IPS-11a (cell line): ENCODE data around the gene EEF1G.
"Not testable (repeated sequence)": the region's sequence is repeated elsewhere in the genome, so short reads cannot be mapped to it uniquely, and the experiment has no call there.

ENCODE experiments used
- H3K4me3 ChIP-seq: one replicate; pipeline ENCODE4 v1.5.1; 2013; ENCODE audit warnings: low read depth, low read length, control low read depth

The EEF1G gene

DNA sequence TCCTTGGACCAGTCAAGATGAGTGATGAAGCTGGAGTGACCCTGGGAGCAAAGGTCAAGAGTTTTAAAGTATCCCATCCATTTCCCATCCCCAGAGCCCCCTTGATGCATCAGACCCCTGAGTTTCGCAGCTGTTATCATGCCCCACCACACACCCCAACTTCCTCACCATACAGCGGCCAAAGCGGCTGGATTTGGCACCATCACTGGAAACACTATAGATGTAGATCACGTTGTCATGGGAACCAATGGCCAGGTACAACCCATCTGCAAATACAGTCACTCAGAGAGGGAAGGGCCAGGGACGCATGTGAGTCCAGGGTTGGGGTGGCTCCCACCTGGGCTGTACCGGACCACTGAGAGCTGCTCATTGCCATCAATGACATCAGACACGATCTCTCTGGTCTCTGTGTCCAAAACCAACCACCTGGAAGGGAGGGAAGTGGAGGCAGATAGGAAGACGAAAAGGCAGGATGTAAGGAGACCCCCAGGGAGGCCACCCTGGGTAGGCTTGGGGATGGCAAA lies 30.1 kb upstream of the EEF1G start:
- H3K4me3 ChIP-seq: no peak overlapping the region

DNA sequence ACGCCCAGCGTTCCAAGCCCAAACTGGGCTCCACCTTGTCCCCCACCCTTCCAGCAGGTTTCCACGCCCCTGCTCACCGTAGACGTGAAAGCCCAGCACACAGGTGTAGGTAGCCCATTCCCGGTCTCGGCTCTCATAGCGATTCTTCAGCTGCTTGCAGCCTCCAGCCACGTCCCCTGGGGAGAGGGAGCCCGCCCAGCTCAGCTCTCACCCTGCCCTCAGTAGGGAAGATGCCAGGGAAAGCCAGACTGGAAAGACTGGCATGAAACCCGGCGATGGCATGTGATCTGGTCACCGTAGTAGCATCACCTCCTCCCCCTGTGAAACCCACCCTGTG lies 29.3 kb upstream of the EEF1G start:
- no peak overlapping the region for H3K4me3 ChIP-seq

DNA sequence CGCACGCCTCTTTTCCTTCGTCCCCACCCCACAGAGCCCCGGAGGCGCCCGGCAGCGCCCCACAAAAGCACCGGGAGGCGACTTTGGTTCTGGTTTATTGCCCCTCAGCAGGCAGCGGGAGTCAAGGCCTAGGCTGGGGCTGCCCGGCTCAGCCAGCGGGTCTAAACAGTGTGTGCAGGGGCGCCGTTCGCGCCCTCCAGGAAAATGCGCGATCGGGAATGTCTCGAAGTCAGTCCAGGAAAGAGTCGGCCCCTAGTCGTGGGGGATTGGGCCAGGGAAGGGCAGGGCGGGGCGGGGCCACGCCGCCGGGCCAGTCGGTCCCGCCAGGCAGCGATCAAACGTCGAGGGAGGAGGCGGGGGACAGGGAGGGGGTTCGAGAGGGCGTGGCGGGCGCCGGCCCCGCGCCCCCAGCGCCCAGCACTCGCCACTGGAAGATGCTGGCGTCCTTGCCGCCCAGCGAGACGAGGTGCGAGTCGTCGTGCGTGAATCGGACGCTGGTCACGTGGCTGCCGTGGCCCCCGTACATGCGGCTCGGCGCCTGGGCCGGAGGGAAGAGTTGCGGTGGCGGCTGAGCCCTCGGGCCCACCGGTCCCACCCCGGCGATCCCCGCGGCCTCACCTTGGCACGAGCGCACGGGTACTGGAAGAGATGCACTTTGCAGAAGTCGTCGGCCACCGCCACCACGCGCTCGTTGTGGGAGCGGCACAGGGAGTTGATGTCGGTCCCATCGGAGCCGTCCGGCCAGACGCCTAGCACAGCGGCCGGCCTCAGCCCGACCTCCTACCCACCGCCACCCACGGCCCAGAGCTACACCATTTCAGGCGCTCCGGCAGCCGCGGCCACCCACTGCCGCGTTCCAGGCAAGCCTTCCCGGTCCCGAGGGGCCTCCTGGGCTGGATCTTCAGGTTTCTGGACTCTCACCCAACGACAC lies 28.7 kb upstream of the EEF1G start:
- H3K4me3 ChIP-seq: peak overlapping the region; percentile 42

DNA sequence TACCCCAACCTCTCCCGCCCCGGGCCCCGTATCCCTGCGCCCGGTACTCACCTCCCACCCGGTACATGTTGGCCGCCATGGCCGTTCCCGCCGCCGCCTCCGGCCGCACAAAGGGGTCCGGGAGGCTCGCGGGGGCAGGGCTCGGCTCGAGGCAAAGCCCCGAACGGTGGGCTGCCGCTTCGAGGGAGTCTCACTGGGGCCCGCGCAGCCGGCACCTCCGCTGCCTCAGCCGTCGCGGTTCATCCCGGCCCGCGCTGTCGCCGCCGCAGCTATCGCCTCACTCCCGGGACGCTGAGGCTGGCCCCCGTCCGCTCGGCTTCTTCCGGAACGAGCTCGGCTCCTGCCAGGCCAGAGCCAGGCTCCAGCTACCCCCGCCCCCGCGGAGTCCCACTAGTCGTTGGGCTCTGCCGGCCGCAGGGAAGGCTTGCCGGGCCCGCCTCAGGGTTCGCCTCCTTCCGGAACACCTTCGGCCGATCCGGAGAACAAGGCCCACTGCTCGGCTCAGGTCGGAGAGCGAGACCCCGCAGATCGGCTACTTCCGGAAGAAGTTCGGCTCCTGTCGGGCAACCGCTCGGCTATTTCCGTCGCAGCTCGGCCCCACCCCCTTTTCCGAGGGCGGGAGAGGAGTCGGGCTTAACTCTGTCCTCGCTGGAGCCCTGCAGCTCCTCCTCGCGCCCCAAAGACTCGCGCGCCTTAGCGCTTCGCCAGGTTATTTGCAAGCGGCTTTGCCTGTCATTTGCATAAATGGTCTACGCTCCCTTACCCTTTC lies 27.9 kb upstream of the EEF1G start, which contains the start of gene MTA2:
TSS of gene MTA2 (minus strand) at position 494 of the 769 bp plus-strand sequence. CDS start at position 79, 415 bp downstream.
- H3K4me3 ChIP-seq: peak within 1 kb of the TSS; percentile 58

DNA sequence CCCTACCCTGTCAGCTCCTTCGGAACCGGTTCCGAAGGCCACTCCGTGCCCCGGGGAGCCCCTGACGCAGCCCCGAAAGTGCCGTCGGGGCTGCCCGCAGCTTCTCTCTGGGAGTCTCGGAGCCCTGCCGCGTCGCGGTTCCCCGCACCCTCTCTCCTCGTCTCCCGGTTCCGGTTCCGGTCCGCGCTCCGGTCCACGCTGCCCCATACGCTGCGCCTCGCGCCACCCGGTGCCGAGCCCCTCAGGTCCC lies 27.4 kb upstream of the EEF1G start:
- H3K4me3 ChIP-seq: peak overlapping the region; percentile 58

DNA sequence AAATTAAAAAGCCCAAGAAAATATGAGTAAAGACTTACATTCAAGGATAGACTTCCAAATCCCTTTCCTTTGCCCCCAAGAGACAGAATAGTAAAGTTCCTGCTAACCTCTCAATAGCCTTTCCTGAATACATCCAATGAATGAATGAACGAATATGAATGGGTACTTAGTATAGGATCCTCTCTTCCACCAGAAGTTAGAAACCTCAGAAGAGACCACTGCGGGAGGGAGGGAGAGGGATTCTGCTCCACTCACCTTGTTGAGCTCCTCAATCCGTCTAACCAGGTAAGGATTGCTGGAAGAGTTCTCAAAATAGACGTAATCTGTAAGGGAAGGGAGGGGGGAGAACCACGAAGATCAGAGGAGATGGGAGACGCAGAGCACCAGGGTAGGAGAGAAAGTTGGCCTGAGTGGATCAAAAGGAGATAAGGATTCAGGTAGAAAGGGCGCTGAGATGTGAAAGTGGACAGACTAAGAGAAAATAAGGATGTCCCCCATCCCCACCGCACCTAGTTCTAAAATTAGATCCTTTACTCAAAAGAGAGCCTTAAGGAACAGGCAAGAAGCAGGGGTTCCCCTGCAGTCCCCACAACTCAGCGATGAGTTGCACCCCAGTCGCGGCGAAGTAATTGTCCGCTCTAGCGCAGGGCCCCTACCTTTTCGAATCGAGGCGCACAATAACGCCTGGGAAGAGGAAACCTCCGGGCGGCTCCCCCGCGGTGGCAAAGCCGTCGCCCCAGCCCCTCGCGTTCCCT lies 26.9 kb upstream of the EEF1G start:
- H3K4me3 ChIP-seq: peak overlapping the region; percentile 58

DNA sequence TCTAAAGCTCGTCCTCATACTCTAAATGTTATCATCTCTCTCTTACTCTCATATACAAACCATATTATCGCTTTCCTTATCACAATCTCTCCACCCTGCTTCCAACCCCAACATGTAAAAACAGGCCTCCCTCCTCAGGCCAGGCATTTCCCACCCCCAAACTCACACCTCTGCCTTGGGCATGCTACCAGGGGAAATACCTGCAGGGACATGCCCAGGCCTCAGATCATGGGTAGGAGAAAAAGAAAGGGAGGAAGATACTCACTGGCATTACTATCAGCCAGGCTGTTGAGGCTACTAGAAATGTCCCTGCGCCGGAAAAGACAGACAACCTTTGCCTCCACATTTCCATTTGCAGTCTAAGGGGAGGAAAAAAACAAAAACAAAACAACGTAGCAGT lies 26.2 kb upstream of the EEF1G start:
- H3K4me3 ChIP-seq: no peak overlapping the region

DNA sequence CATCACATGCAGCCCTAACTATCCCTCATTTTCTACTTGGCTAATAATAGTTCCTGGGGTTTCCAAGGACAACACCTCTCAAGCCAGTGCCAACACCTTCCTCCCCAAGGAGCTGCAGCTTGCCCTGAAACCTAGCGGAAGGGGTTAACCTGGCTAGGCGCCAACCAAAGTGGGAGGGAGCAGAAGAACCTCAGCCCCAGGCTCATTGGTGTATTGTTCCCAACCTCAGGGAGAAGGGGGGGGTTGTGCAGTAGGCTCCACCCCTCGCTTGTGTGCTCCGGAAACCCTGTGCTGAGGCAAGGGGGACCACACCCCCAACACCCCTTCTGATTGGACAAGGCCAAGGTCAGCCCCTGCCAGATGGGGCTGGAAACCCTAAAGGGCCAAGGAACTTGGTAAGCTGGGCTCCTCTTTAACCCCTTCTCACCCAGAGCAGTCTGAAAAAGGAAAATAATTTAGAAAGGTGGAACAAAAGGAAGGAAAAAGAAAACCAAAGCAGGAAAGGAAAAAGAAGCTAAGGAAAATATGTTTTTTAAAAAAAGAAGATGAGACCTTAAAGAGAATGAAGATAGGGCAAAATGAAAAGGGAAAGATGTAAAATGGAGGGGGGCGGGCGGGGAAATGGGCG lies 25.5 kb upstream of the EEF1G start:
- no peak overlapping the region for H3K4me3 ChIP-seq

DNA sequence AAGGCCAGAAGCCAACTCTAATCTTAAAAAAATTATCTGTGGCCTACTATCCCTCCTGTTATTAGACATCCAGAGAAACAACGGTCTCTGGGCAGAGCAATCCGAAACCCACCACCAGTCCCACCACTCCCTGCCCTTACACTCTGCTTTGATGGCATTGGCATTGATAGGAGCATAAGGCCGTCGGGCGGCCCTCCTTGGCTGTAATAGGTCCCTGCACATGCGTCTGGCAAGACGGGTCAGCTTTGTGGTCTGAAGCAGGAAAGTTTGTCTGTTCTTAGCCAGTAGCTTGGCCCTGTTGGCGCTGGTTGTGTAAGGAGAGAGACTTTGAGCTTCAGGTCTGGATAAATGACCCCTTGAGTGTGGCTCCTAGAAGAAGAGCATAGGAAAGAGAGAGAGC lies 21.4 kb upstream of the EEF1G start:
- no peak overlapping the region for H3K4me3 ChIP-seq

DNA sequence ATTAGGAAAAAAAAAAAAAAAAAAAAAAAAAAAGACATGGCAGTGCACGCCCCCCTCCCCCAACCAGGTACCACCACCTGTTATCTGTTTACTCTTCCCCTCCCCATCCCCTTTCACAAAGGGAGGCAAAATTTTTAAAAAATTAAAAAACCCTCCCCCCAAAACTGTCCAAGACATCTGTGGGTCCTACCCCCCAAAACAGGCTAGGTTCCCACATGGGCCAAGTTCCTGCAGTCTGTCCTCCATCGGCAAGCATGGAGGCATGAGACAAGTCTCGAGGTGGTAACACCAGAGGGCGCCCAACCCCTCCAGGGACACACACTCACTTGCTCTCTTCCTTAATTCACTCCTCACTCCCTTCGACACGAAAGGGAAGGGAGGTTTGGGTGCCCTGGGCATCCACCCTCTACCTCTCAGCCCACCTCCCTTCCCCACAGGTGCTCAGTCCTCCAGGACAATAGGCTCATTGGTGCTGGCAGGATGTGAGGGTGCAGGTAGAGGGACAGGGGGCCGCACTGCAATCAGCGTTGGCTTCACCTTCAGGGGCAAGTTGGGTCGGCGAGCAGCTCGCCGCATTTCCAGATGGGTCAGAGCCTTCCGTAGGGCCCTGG lies 19.8 kb upstream of the EEF1G start:
- H3K4me3 ChIP-seq: no peak overlapping the region

DNA sequence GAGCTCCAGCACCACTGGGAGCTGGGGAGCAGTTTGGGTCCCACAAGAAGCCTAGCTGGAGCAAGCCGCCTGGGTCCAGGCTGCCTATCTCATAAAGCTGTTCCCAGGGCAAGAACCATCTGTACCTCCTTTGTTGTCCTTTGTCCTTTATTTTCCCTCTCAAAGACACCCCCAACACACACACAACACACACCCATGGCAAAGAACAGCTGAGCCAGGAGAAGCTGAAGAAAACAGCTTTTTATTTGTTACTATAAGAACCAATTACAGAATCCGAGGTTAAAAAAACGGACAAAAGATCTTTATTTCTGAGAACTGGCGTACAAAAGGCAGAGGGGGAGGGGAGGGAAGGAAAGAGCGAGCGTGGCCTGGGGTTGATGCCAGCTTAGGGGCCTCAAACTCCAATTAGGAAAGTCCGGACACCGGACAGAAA lies 19.3 kb upstream of the EEF1G start:
- no peak overlapping the region for H3K4me3 ChIP-seq

DNA sequence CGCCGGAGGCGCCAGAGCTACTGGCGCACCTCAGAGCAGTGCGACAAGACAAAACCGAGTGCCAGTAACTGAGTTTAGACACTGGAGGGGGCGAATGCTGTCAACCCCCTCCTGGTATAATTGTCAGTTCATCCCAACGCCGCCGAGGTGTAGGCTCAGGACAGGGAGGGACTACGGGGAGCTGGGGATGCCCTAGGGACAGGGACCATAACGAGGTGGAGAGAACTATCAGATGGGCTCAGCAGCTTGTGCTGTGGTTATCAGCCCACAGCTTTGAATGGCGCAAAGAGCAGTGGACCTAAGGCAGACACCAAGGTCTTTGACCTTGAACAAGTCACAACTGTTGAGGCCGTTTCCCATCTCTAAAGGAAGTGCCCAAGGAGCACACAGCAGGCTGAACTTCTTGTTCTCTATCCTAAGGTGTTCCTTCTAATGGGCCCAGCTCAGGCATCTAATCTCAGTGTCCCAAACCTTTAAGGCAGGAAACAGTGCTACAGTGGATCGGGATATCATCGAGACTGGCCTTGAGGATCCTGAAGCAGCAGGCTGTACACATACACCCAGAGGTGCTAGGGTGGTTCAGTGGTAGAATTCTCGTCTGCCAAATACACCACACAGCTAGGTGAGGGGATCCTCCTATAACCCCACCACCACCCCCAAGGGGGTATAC lies 18.6 kb upstream of the EEF1G start:
- peak overlapping the region; percentile 55 for H3K4me3 ChIP-seq

DNA sequence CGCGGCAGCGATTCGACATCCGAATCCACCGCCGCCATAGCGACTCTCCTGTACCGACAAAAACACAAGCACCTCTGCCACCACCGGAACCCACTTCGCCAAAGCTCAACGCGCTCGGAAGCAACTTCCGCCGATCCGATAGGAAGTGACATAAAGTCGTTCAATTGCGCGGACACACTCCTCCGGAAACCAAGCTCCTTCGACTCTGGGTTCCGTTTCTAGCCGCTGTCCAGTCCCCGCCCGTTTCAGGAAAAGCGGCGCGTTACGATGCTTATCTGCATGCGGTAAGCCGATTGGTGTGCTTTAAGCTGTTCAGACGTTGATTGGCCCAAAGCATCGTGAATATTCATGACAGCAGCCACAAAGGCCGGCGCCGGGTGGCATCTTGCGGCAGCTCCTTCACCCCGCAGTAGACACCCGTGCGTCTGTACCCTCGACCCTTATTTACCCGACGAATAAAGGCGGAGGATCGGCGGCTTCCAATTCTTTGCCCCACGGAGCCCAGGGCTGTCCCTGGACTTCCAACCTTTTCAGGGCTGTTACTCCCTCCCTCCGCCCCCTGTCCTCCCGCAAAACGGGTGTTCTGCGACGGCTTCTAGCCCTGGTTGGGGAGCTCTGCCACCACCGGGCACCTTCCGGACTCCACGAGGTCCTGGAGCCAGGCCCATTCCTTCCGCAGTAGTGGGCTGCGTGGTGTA lies 17.9 kb upstream of the EEF1G start, which contains the start of gene TUT1:
TSS of gene TUT1 (minus strand) at position 76 of the 698 bp plus-strand sequence. CDS start at position 38, 38 bp downstream.
- H3K4me3 ChIP-seq: peak within 1 kb of the TSS; percentile 94

DNA sequence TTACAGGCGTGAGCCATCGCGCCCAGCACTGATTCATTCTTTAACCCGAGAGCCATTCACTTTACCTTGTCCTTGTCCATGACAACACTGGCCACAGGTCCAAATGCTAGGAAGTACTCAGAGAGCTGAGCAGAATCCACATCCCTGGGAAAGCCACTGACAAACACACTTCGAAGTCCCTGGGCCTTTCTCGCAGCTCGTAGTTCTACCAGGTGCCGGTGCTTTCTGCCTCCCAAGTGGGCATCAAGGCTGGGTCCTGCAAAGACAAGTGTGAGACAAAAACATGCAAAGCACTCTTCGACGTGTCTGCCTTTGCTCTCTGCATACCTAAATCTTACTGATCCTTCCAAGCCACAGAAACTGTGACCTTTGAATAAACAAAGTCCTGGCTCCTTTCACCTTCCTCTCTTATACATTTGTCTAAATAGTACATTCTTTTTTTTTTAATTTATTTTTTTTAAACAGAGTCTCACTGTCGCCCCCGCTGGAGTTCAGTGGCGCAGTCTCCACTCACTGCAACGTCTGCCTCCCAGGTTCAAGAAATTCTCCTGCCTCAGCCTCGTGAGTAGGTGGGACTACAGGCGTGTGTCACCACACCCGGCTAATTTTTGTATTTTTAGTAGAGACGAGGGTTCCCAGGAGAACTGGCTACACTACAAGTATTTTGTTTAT lies 15.4 kb upstream of the EEF1G start:
- H3K4me3 ChIP-seq: no peak overlapping the region

DNA sequence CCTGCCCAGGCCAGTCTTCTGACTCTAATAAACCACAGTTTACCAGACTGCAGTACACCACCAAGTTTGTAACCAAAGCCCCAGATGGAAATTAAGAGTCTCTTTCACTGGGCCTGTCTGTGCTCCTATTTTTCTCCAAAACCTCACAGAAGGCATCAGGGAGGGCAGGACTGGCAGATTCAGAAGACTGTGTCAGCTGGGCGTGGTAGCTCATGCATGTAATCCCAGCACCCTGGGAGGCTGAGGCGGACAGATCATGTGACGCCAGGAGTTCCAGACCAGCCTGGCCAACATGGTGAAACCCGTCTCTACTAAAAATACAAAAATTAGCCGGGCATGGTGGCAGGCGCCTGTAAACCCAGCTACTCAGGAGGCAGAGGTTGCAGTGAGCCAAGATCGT lies 11.7 kb upstream of the EEF1G start:
- not testable (repeated sequence) for H3K4me3 ChIP-seq

DNA sequence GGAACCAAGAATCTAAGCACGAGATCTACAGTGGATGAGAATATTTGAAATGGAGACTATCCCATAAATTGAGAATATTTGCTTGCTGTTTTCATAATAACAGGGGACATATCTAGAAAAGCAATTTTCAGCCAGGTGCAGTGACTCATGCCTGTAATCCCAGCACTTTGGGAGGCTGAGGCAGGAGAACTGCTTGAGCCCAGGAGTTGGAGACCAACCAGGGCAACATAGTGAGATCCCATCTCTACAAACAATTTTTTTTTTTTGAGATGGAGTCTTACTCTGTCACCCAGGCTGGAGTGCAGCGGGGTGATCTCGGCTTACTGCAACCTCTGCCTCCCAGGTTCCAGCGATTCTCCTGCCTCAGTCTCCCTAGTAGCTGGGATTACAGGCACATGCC lies 8.0 kb upstream of the EEF1G start:
- H3K4me3 ChIP-seq: not testable (repeated sequence)

DNA sequence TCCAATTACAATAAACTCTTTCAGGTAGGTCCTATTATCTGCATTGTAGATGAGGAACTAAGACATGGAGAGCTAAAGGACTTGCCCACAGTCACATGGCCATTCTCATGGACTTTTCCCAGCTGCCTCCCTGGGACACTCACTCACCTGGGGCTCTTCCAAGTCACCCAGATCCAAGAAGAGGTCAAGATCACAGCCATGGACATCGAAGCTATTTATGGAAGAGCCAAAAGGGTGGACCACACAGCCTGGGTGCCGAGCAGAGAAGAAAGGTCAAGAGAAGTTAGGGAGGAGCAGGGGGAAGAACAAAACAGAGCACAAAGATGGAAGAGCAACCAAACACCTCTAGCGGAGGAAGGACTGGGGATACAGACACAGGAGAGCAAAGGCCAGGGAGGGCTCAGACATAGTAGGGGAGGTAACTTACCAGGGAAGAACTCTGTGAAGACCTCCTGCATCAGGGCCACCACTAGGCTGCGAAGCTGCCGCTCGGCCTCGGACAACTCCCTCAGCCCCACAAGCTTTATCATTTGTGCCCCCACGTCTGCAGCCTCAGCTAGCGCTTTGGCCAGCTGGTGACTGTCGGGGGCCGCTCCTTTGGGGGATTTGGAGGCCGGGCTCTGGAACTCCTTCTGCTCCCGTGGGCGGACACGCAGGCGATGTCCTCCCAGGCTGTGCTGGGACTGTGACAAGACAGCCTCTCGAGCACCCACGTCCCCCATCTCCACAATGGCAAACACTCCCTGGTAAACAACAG lies 7.4 kb upstream of the EEF1G start:
- no peak overlapping the region for H3K4me3 ChIP-seq

DNA sequence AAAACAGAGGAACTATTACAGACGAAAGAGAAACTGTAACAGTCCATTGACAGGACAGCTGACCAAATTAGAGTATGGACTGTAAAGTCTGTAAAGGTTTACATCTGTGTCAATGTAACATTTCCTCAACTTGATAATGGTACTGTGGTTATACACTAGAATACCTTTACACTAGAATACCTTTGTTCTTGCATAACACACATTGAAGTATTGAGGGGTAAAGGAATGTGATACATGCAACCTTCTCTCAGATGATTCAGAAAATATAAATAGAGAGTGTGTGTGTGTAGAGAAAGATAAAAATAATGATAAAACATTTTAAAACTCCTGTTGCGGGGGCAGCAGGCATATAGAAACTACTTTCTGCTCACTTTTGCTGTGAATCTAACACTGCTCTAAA lies 5.6 kb upstream of the EEF1G start:
- H3K4me3 ChIP-seq: no peak overlapping the region
